GM12878 (cell line): ENCODE data around the gene PARP1. TPM values are rescaled to one million over a fixed set of nuclear protein-coding genes. Genes with fewer than 3 reads are reported as not detected.

Experiments
- CEBPB ChIP-seq, 2 experiments: fragments of 150-350 bp in 1 of 2; IDR thresholded peaks; 2 replicates each; pipeline ENCODE4 v1.6.1; 2012 to 2014; ENCODE audit warnings: low read depth in 2 of 2, low read length in 2 of 2, borderline replicate concordance in 1 of 2, inconsistent platforms in 1 of 2
- CHD2 ChIP-seq: IDR thresholded peaks from 2 replicates; pipeline ENCODE4 v1.6.1; 2011; ENCODE audit warnings: low read depth, low read length, improper control_type of control experiment, borderline replicate concordance
- DPF2 ChIP-seq: fragments of 450-650 bp; IDR thresholded peaks from 2 replicates; pipeline ENCODE4 v1.6.1; 2017; ENCODE audit warnings: mild to moderate bottlenecking
- EED ChIP-seq: sonication (generic); IDR thresholded peaks from 2 replicates; pipeline ENCODE4 v1.6.1; 2016; ENCODE audit warnings: antibody characterized with exemption, low read depth
- EGR1 ChIP-seq, 2 experiments: IDR thresholded peaks; 1 replicate in 1 of 2; 2 replicates in 1 of 2; pipeline ENCODE4 v1.6.1; 2011 to 2012; ENCODE audit warnings: low read depth in 2 of 2, low read length in 2 of 2, borderline replicate concordance in 1 of 2, mild to moderate bottlenecking in 1 of 2, moderate library complexity in 1 of 2
- EP300 ChIP-seq, 2 experiments: fragments of 150-350 bp in 1 of 2; IDR thresholded peaks; 2 replicates each; pipeline ENCODE4 v1.6.1; 2011 to 2012; ENCODE audit warnings: low read depth in 2 of 2, low read length in 2 of 2, borderline replicate concordance in 1 of 2, improper control_type of control experiment in 1 of 2, inconsistent platforms in 1 of 2; ENCODE audit not compliant: control insufficient read depth in 1 of 2
- FOXM1 ChIP-seq: IDR thresholded peaks from 2 replicates; pipeline ENCODE4 v1.6.1; 2012; ENCODE audit warnings: low read depth, mild to moderate bottlenecking, inconsistent platforms, low read length, moderate library complexity
- HDAC2 ChIP-seq: fragments of 200-600 bp; sonication (generic); IDR thresholded peaks from 2 replicates; pipeline ENCODE4 v1.6.1; 2017
- IKZF1 ChIP-seq: fragments of 450-650 bp; conservative IDR thresholded peaks from 2 replicates; pipeline ENCODE4 v1.6.1; 2017; ENCODE audit warnings: antibody characterized with exemption, mild to moderate bottlenecking
- JUNB ChIP-seq: IDR thresholded peaks from 2 replicates; pipeline ENCODE4 v1.6.1; 2016; ENCODE audit warnings: antibody characterized with exemption, mild to moderate bottlenecking
- MYB ChIP-seq: fragments of 150-350 bp; IDR thresholded peaks from 2 replicates; pipeline ENCODE4 v1.6.1; 2014; ENCODE audit warnings: mild to moderate bottlenecking, low read depth, low read length, borderline replicate concordance
- NFYB ChIP-seq: IDR thresholded peaks from 2 replicates; pipeline ENCODE4 v1.6.1; 2011; ENCODE audit warnings: low read depth, mild to moderate bottlenecking, low read length, improper control_type of control experiment, moderate library complexity; ENCODE audit not compliant: insufficient read depth
- NR2F1 ChIP-seq: fragments of 450-650 bp; conservative IDR thresholded peaks from 2 replicates; pipeline ENCODE4 v1.6.1; 2017; ENCODE audit warnings: mild to moderate bottlenecking
- PML ChIP-seq: IDR thresholded peaks from 2 replicates; pipeline ENCODE4 v1.6.1; 2012; ENCODE audit warnings: low read length, inconsistent platforms
- SREBF1 ChIP-seq: IDR thresholded peaks from 2 replicates; pipeline ENCODE4 v1.6.1; 2012; ENCODE audit warnings: mild to moderate bottlenecking, low read length
- TCF12 ChIP-seq: IDR thresholded peaks from 2 replicates; pipeline ENCODE4 v1.6.1; 2011; ENCODE audit warnings: low read depth, mild to moderate bottlenecking, low read length
- ZBED1 ChIP-seq: IDR thresholded peaks from 2 replicates; pipeline ENCODE4 v1.6.1; 2016; ENCODE audit warnings: borderline replicate concordance
- polyA plus RNA-seq, 11 experiments: library from polyadenylated mRNA; depleted of rRNA in 4 of 11; unstranded in 6 of 11; stranded (reverse) in 5 of 11; fragments of >200 nt; fragmentation: Nextera tagmentation in 4 of 11; fragmentation: Illumina TruSeq in 1 of 11; extraction: Ambion mirVana in 4 of 11; extraction: Trizol in 1 of 11; gene quantifications; 1 replicate in 1 of 11; 2 replicates in 10 of 11; pipeline versions ENCODE4 v1.2.1 to v1.2.3, GENCODE V29; 2011 to 2016; ENCODE audit warnings: inconsistent platforms in 2 of 11, missing spikeins in 2 of 11, low read depth in 1 of 11
- total RNA-seq, 4 experiments: library from RNA; depleted of rRNA in 3 of 4; stranded (reverse); fragments of >200 nt in 3 of 4; fragmentation: Illumina TruSeq in 1 of 4; extraction: Trizol in 1 of 4; gene quantifications; 2 replicates each; pipeline versions ENCODE4 v1.2.1 to v1.2.3, GENCODE V29; 2013 to 2021
- TF ChIP-seq, protein P1 (sequence below): IDR thresholded peaks from 2 replicates; pipeline ENCODE4 v1.6.1; 2012; ENCODE audit warnings: improper control_type of control experiment, low read depth, low read length; ENCODE audit not compliant: insufficient replicate concordance
- TF ChIP-seq, protein P2 (sequence below): fragments of 450-650 bp; IDR thresholded peaks from 2 replicates; pipeline ENCODE4 v1.6.1; 2017; ENCODE audit warnings: mild to moderate bottlenecking
- TF ChIP-seq, protein P3 (sequence below): fragments of 450-650 bp; formaldehyde crosslinking; IDR thresholded peaks from 2 replicates; pipeline ENCODE4 v1.5.0; 2022; ENCODE audit warnings: mild to moderate bottlenecking, missing genetic modification characterization

The PARP1 gene
- total and polyA plus RNA-seq, 10 of the 15 experiments (the other 5 are each of a cell fraction or from before 2014, with no cell fraction given) = 113 to 287 (median 265) TPM

DNA sequence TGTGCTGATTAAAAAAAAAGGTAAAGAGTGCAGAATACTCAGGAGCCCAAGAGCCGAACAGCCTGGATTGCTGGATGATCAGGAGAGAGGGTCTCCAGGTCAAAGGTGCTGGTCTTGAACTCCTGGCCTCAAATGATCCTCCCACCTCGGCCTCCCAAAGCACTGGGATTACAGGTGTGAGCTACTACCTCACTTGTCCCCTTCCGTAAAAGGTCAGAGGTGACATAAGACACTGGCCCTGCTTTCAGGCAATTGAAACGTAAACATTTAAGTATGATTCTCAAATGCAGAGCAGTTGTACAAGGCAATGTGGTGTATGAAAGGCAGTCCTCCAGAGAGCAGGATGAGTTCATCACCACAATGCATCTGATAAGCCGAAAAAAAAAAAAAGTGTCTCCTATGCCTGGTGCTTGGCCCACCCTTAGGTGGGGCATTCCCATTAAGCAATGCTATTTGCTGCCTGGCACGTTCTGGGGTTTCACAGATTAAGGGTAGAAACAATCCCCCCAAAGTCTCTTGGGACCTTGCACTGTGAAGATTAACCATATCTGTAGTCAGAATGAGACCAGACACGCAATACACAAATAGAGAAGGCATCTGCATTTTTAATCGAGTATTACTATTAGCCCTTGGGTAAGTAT is 47.7 kb downstream of the PARP1 start (continued):
- TF ChIP-seq, protein P1, sequence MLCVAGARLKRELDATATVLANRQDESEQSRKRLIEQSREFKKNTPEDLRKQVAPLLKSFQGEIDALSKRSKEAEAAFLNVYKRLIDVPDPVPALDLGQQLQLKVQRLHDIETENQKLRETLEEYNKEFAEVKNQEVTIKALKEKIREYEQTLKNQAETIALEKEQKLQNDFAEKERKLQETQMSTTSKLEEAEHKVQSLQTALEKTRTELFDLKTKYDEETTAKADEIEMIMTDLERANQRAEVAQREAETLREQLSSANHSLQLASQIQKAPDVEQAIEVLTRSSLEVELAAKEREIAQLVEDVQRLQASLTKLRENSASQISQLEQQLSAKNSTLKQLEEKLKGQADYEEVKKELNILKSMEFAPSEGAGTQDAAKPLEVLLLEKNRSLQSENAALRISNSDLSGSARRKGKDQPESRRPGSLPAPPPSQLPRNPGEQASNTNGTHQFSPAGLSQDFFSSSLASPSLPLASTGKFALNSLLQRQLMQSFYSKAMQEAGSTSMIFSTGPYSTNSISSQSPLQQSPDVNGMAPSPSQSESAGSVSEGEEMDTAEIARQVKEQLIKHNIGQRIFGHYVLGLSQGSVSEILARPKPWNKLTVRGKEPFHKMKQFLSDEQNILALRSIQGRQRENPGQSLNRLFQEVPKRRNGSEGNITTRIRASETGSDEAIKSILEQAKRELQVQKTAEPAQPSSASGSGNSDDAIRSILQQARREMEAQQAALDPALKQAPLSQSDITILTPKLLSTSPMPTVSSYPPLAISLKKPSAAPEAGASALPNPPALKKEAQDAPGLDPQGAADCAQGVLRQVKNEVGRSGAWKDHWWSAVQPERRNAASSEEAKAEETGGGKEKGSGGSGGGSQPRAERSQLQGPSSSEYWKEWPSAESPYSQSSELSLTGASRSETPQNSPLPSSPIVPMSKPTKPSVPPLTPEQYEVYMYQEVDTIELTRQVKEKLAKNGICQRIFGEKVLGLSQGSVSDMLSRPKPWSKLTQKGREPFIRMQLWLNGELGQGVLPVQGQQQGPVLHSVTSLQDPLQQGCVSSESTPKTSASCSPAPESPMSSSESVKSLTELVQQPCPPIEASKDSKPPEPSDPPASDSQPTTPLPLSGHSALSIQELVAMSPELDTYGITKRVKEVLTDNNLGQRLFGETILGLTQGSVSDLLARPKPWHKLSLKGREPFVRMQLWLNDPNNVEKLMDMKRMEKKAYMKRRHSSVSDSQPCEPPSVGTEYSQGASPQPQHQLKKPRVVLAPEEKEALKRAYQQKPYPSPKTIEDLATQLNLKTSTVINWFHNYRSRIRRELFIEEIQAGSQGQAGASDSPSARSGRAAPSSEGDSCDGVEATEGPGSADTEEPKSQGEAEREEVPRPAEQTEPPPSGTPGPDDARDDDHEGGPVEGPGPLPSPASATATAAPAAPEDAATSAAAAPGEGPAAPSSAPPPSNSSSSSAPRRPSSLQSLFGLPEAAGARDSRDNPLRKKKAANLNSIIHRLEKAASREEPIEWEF = no peak
- peak; percentile 92 for TF ChIP-seq DPF2
- TF ChIP-seq IKZF1 = peak; percentile 75
- TF ChIP-seq EP300 (IDR thresholded peaks at IDR 0.05; ENCODE audit: borderline replicate concordance in 1 of 2, control insufficient read depth in 1 of 2, low read depth in 2 of 2, low read length in 2 of 2) = peak; percentile 77 to 84; a peak in 2 of 4 replicates
- TF ChIP-seq NR2F1 = peak; percentile 90
- peak; percentile 34; the same call in 1 of the 2 replicates for TF ChIP-seq PML
- no peak for TF ChIP-seq MYB
- TF ChIP-seq CHD2 = peak; percentile 48; the same call in 1 of the 2 replicates
- TF ChIP-seq, protein P2, sequence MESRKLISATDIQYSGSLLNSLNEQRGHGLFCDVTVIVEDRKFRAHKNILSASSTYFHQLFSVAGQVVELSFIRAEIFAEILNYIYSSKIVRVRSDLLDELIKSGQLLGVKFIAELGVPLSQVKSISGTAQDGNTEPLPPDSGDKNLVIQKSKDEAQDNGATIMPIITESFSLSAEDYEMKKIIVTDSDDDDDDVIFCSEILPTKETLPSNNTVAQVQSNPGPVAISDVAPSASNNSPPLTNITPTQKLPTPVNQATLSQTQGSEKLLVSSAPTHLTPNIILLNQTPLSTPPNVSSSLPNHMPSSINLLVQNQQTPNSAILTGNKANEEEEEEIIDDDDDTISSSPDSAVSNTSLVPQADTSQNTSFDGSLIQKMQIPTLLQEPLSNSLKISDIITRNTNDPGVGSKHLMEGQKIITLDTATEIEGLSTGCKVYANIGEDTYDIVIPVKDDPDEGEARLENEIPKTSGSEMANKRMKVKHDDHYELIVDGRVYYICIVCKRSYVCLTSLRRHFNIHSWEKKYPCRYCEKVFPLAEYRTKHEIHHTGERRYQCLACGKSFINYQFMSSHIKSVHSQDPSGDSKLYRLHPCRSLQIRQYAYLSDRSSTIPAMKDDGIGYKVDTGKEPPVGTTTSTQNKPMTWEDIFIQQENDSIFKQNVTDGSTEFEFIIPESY = no peak
- peak; percentile 40; the same call in 1 of the 2 replicates for TF ChIP-seq TCF12
- no peak for TF ChIP-seq NFYB
- 0 out of 4 replicates have a peak, but pooled peaks of 1 of the 2 experiments have one; percentile 36 for TF ChIP-seq CEBPB (IDR thresholded peaks at IDR 0.05; ENCODE audit: borderline replicate concordance in 1 of 2, low read depth in 2 of 2, low read length in 2 of 2)
- TF ChIP-seq EGR1 (IDR thresholded peaks at IDR 0.05; ENCODE audit: borderline replicate concordance in 1 of 2, low read depth in 2 of 2, low read length in 2 of 2) = no peak
- 0 out of 2 replicates have a peak, but pooled peaks have one; percentile 70 for TF ChIP-seq ZBED1
- no peak for TF ChIP-seq SREBF1
- peak; percentile 83; the same call in 1 of the 2 replicates for TF ChIP-seq FOXM1
- TF ChIP-seq EED = peak; percentile 74
- TF ChIP-seq HDAC2 = no peak
- TF ChIP-seq, protein P3, sequence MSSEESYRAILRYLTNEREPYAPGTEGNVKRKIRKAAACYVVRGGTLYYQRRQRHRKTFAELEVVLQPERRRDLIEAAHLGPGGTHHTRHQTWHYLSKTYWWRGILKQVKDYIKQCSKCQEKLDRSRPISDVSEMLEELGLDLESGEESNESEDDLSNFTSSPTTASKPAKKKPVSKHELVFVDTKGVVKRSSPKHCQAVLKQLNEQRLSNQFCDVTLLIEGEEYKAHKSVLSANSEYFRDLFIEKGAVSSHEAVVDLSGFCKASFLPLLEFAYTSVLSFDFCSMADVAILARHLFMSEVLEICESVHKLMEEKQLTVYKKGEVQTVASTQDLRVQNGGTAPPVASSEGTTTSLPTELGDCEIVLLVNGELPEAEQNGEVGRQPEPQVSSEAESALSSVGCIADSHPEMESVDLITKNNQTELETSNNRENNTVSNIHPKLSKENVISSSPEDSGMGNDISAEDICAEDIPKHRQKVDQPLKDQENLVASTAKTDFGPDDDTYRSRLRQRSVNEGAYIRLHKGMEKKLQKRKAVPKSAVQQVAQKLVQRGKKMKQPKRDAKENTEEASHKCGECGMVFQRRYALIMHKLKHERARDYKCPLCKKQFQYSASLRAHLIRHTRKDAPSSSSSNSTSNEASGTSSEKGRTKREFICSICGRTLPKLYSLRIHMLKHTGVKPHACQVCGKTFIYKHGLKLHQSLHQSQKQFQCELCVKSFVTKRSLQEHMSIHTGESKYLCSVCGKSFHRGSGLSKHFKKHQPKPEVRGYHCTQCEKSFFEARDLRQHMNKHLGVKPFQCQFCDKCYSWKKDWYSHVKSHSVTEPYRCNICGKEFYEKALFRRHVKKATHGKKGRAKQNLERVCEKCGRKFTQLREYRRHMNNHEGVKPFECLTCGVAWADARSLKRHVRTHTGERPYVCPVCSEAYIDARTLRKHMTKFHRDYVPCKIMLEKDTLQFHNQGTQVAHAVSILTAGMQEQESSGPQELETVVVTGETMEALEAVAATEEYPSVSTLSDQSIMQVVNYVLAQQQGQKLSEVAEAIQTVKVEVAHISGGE (CRISPR knock-in tag) = no peak
- peak; percentile 90 for TF ChIP-seq JUNB
